Measurements from ENCODE around the gene PDE1A.

GRCh38 chr2:182415771-182416170 lies 11.1 kb downstream of the PDE1A start:
- TF ChIP-seq CTCF (IDR thresholded peaks at IDR 0.05), result no peak
- no peak for TF ChIP-seq POLR2A (IDR thresholded peaks at IDR 0.05)

All from adrenal gland (tissue), 5 donors.